Nasal cavity respiratory epithelium epithelial cell of viscerocranial mucosa (primary cell): ENCODE results near the gene ZNF268. TPM values are rescaled to one million over a fixed set of nuclear protein-coding genes. Genes with fewer than 3 reads are reported as not detected.

Experiments
- total RNA-seq: library from RNA; depleted of rRNA; stranded (reverse); fragments of >200 nt; gene quantifications from 2 replicates; pipeline ENCODE4 v1.2.3, GENCODE V29; 2014

Gene ZNF268
- total RNA-seq, result 20.5 and 33.8 TPM in 2 replicates

DNA sequence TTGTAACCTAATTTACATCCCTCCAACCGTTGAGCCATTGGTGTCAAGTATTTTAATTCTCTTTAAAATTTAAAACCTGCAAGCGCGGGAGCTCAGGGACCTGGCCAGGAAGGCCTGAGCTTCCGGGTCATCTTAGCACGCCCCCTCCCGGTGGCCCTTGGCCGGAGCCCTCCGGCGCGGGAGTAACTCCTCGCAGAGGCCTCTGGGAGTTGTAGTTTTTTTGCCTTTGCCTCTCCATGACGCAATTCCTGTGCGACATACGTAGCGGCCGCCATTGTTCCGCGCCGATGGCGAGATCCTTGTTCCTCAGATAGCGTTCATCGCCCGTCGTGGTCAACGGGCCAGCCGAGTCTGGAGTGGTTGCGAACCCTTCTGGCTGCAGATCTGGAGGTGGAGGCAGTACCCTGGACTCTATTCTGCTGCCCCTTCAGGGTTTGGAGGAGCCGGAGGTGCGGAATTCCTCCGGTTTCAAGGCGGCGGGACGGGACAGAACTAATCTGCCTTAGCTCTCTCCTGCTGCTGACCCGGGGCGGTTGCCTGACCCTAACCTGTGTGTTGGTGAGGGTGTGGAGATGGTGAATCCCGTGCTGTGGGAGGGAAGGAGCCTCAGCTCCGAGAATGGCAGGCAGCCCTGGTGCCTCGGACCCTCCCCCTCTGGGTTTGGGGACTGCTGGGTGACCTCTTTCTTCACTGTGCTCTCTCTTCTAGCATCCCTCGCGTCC, at the start of gene ZNF268:
TSS of gene ZNF268 (plus strand) at position 258 of the 722 bp plus-strand sequence. CDS start 503 bp downstream, outside the sequence.

GRCh38 chr12:133235401-133236112, 54.3 kb downstream of the ZNF268 start, which contains the start of gene ANHX:
ANHX (minus strand) TSS chr12:133235877; CDS start chr12:133234356, 1,521 bp downstream.

Other genes starting within 250 kb of the ZNF268 start
- gene ZNF605, start 225.2 kb upstream of the ZNF268 start, total RNA-seq, result 5.5 and 17.2 TPM in 2 replicates
- 16.7 and 24.6 TPM in 2 replicates for gene ZNF26, start 195.1 kb upstream of the ZNF268 start, total RNA-seq
- 22.9 and 44.0 TPM in 2 replicates for gene ZNF84, start 144.0 kb upstream of the ZNF268 start, total RNA-seq
- gene ZNF140, start 100.6 kb upstream of the ZNF268 start, total RNA-seq, result 37.3 and 43.2 TPM in 2 replicates
- 0.34 and 1.6 TPM in 2 replicates for gene ZNF891, start 51.2 kb upstream of the ZNF268 start, total RNA-seq
- 4.8 and 8.1 TPM in 2 replicates for gene ZNF10, start 50.9 kb upstream of the ZNF268 start, total RNA-seq
- gene ANHX, start 54.4 kb downstream of the ZNF268 start, total RNA-seq, result not detected in 2 replicates